Measurements from ENCODE around the gene TCAP.

The TCAP gene

GRCh38 chr17:39664581-39665561 is at the start of gene TCAP:
Gene TCAP, plus strand, starts transcription at chr17:39665349. Its CDS starts 11 bp downstream, at chr17:39665360.
- Histone ChIP-seq H3K27ac (ENCODE audit: low read length) (no peak within 1 kb of the TSS), H3K4me3 (ENCODE audit: low read length) (no peak within 1 kb of the TSS), H3K9ac (ENCODE audit: low read length) (no peak within 1 kb of the TSS), H3K27me3 (replicated peaks; ENCODE audit: insufficient read depth, low read length) (peaks cover 26% of the 10 kb centered on the region), H3K4me1 (ENCODE audit: low read length) (no peaks in the 10 kb centered on the region), H3K79me2 (ENCODE audit: low read length) (no peaks in the 10 kb centered on the region), H4K20me1 (ENCODE audit: insufficient read depth, low read length) (no peaks in the 10 kb centered on the region), H3F3A (ENCODE audit: insufficient read depth, low read length) (no peaks in the 10 kb centered on the region), H3K36me3 (replicated peaks; ENCODE audit: insufficient read depth, low read length) (no peaks in the 10 kb centered on the region), H3K4me2 (ENCODE audit: low read depth, low read length) (no peak within 1 kb of the TSS), H3K9me3 (replicated peaks; ENCODE audit: insufficient read depth, low read length) (no peaks in the 10 kb centered on the region), H2AFZ (ENCODE audit: low read length) (no peak within 1 kb of the TSS), H3K9me2 (replicated peaks; ENCODE audit: insufficient read depth, low read length) (no peaks in the 10 kb centered on the region)
- DNase-seq, result no peak
- no peak for TF ChIP-seq EZH2phosphoT487 (IDR thresholded peaks at IDR 0.05; ENCODE audit: low read length)
- TF ChIP-seq, protein P1, sequence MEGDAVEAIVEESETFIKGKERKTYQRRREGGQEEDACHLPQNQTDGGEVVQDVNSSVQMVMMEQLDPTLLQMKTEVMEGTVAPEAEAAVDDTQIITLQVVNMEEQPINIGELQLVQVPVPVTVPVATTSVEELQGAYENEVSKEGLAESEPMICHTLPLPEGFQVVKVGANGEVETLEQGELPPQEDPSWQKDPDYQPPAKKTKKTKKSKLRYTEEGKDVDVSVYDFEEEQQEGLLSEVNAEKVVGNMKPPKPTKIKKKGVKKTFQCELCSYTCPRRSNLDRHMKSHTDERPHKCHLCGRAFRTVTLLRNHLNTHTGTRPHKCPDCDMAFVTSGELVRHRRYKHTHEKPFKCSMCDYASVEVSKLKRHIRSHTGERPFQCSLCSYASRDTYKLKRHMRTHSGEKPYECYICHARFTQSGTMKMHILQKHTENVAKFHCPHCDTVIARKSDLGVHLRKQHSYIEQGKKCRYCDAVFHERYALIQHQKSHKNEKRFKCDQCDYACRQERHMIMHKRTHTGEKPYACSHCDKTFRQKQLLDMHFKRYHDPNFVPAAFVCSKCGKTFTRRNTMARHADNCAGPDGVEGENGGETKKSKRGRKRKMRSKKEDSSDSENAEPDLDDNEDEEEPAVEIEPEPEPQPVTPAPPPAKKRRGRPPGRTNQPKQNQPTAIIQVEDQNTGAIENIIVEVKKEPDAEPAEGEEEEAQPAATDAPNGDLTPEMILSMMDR (IDR thresholded peaks at IDR 0.05; ENCODE audit: low read length), result no peak
- no peak for TF ChIP-seq EZH2 (optimal IDR thresholded peaks at IDR 0.05; ENCODE audit: low read depth, low read length)

DNA sequence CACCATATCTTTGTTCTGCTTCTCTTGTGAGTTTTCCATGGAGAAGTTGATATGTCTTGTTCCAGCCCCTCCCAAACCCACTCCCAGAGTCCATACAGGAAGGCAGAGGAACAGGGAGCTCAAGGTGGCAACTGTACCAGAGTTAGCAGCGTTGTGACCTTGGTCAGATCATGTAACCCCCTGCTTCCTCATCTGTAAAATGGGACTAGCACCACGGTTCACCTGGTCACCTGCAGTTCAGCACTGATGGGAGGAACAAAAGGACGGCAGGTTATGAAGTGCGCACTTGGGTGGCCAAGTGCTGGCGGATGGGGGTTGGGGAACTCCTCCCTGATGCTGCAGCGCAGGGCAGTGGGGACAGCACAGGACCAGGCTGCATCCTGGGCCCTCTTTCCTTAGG is 49.7 kb upstream of the TCAP start:
- Histone ChIP-seq H3K9ac (ENCODE audit: low read length) (no peak overlapping the region), H3K9me3 (replicated peaks; ENCODE audit: insufficient read depth, low read length) (no peaks in the 10 kb centered on the region), H3K27ac (ENCODE audit: low read length) (no peak overlapping the region), H3K36me3 (replicated peaks; ENCODE audit: insufficient read depth, low read length) (no peaks in the 10 kb centered on the region), H3K4me3 (ENCODE audit: low read length) (no peak overlapping the region), H3K4me1 (ENCODE audit: low read length) (0 out of 2 replicates have a peak, but pooled peaks cover 3% of the 10 kb centered on the region), H3K27me3 (replicated peaks; ENCODE audit: insufficient read depth, low read length) (peaks cover 20% of the 10 kb centered on the region), H3F3A (ENCODE audit: insufficient read depth, low read length) (no peaks in the 10 kb centered on the region), H3K4me2 (ENCODE audit: low read depth, low read length) (no peak overlapping the region), H3K9me2 (replicated peaks; ENCODE audit: insufficient read depth, low read length) (no peaks in the 10 kb centered on the region), H4K20me1 (ENCODE audit: insufficient read depth, low read length) (no peaks in the 10 kb centered on the region), H2AFZ (ENCODE audit: low read length) (no peak overlapping the region), H3K79me2 (ENCODE audit: low read length) (no peaks in the 10 kb centered on the region)
- no peak for DNase-seq
- TF ChIP-seq EZH2 (optimal IDR thresholded peaks at IDR 0.05; ENCODE audit: low read depth, low read length), result no peak
- TF ChIP-seq EZH2phosphoT487 (IDR thresholded peaks at IDR 0.05; ENCODE audit: low read length), result no peak
- TF ChIP-seq, protein P1 (IDR thresholded peaks at IDR 0.05; ENCODE audit: low read length), result no peak

DNA sequence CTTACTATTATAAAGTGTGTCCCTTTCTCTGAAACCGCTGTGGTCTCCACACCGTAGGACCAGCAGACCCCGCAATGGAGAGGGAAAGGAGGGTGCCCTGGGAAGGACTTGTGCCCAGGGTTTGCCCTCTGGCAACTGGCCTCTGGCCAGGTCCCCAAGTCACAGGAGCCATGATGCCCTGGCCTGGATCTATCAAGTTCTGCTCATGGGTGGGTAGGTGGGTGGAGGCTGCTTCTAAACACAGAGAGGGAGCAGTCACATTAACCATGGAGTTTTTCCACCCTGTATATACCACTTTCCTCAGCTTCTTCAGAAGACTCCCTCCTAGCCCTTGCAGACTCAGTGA is 48.1 kb upstream of the TCAP start:
- Histone ChIP-seq H3K9me2 (replicated peaks; ENCODE audit: insufficient read depth, low read length) (no peaks in the 10 kb centered on the region), H3F3A (ENCODE audit: insufficient read depth, low read length) (peaks cover 1% of the 10 kb centered on the region; the same call in 1 of the 2 replicates), H3K27me3 (replicated peaks; ENCODE audit: insufficient read depth, low read length) (peaks cover 13% of the 10 kb centered on the region), H3K79me2 (ENCODE audit: low read length) (no peaks in the 10 kb centered on the region), H2AFZ (ENCODE audit: low read length) (peak overlapping the region; percentile 79; the same call in 1 of the 2 replicates), H4K20me1 (ENCODE audit: insufficient read depth, low read length) (no peaks in the 10 kb centered on the region), H3K9me3 (replicated peaks; ENCODE audit: insufficient read depth, low read length) (no peaks in the 10 kb centered on the region), H3K4me2 (ENCODE audit: low read depth, low read length) (peak overlapping the region; percentile 79; the same call in 1 of the 2 replicates), H3K27ac (ENCODE audit: low read length) (no peak overlapping the region), H3K4me3 (ENCODE audit: low read length) (peak overlapping the region; percentile 43; the same call in 1 of the 2 replicates), H3K9ac (ENCODE audit: low read length) (no peak overlapping the region), H3K4me1 (ENCODE audit: low read length) (0 out of 2 replicates have a peak, but pooled peaks cover 3% of the 10 kb centered on the region), H3K36me3 (replicated peaks; ENCODE audit: insufficient read depth, low read length) (no peaks in the 10 kb centered on the region)
- no peak for TF ChIP-seq EZH2 (optimal IDR thresholded peaks at IDR 0.05; ENCODE audit: low read depth, low read length)
- TF ChIP-seq, protein P1 (IDR thresholded peaks at IDR 0.05; ENCODE audit: low read length), result no peak
- TF ChIP-seq EZH2phosphoT487 (IDR thresholded peaks at IDR 0.05; ENCODE audit: low read length), result no peak
- DNase-seq, result no peak
